H9 (cell line): ENCODE data around the gene NEUROD1. TPM values are rescaled to one million over a fixed set of nuclear protein-coding genes. Genes with fewer than 3 reads are reported as not detected.

Source experiments
- DNase-seq: peaks from one replicate; pipeline ENCODE4 v3.0.0-alpha.2; 2017
- H2AFZ ChIP-seq: one replicate; pipeline ENCODE4 v1.6.1; 2013; ENCODE audit warnings: mild to moderate bottlenecking, low read length, control low read depth, moderate library complexity
- H2AK5ac ChIP-seq: 2 replicates; pipeline ENCODE4 v1.6.1; 2013; ENCODE audit warnings: low read length, control low read depth, mixed read lengths; ENCODE audit not compliant: insufficient read length
- H2BK120ac ChIP-seq: one replicate; pipeline ENCODE4 v1.6.1; 2013; ENCODE audit warnings: low read depth, mild to moderate bottlenecking, low read length, control low read depth, inconsistent platforms; ENCODE audit not compliant: poor library complexity, severe bottlenecking
- H2BK12ac ChIP-seq: 2 replicates; pipeline ENCODE4 v1.6.1; 2013; ENCODE audit warnings: low read length, control low read depth, mixed read lengths, low read depth; ENCODE audit not compliant: insufficient read length
- H2BK15ac ChIP-seq: 2 replicates; pipeline ENCODE4 v1.6.1; 2013; ENCODE audit warnings: low read depth, low read length, control low read depth
- H2BK20ac ChIP-seq: one replicate; pipeline ENCODE4 v1.6.1; 2013; ENCODE audit warnings: low read depth, mild to moderate bottlenecking, low read length, control low read depth, inconsistent platforms; ENCODE audit not compliant: poor library complexity, severe bottlenecking
- H2BK5ac ChIP-seq: 2 replicates; pipeline ENCODE4 v1.6.1; 2013; ENCODE audit warnings: low read length, control low read depth, mixed read lengths; ENCODE audit not compliant: insufficient read length
- H3K14ac ChIP-seq: 2 replicates; pipeline ENCODE4 v1.6.1; 2013; ENCODE audit warnings: low read length, control low read depth; ENCODE audit not compliant: insufficient read depth
- H3K18ac ChIP-seq: 2 replicates; pipeline ENCODE4 v1.6.1; 2013; ENCODE audit warnings: low read depth, mild to moderate bottlenecking, mixed read lengths, low read length, control low read depth; ENCODE audit not compliant: insufficient read length
- H3K23ac ChIP-seq: 2 replicates; pipeline ENCODE4 v1.6.1; 2013; ENCODE audit warnings: low read length, control low read depth, mixed read lengths, low read depth; ENCODE audit not compliant: insufficient read length
- H3K23me2 ChIP-seq: 2 replicates; pipeline ENCODE4 v1.6.1; 2013; ENCODE audit warnings: low read depth, mild to moderate bottlenecking, mixed read lengths, low read length, control low read depth; ENCODE audit not compliant: insufficient read length, poor library complexity, severe bottlenecking
- H3K27ac ChIP-seq: 2 replicates; pipeline ENCODE4 v1.5.1; 2013; ENCODE audit warnings: low read length, control low read depth, mixed read lengths, low read depth; ENCODE audit not compliant: insufficient read length
- H3K27me3 ChIP-seq: 2 replicates; pipeline ENCODE4 v1.6.1; 2013; ENCODE audit warnings: low read length, control low read depth, inconsistent platforms; ENCODE audit not compliant: insufficient read depth
- H3K4ac ChIP-seq: 2 replicates; pipeline ENCODE4 v1.6.1; 2013; ENCODE audit warnings: low read depth, mild to moderate bottlenecking, control low read depth, inconsistent platforms, low read length, moderate library complexity
- H3K4me1 ChIP-seq: 2 replicates; pipeline ENCODE4 v1.6.1; 2013; ENCODE audit warnings: low read length, control low read depth, inconsistent platforms; ENCODE audit not compliant: insufficient read depth
- H3K4me2 ChIP-seq: 2 replicates; pipeline ENCODE4 v1.6.1; 2013; ENCODE audit warnings: low read length, control low read depth, mixed read lengths; ENCODE audit not compliant: insufficient read length, insufficient read depth
- H3K56ac ChIP-seq: 2 replicates; pipeline ENCODE4 v1.6.1; 2013; ENCODE audit warnings: low read depth, mild to moderate bottlenecking, mixed read lengths, low read length, control low read depth; ENCODE audit not compliant: insufficient read length
- H3K79me1 ChIP-seq: 2 replicates; pipeline ENCODE4 v1.6.1; 2013; ENCODE audit warnings: low read depth, mild to moderate bottlenecking, moderate library complexity, low read length, control low read depth, inconsistent platforms; ENCODE audit not compliant: insufficient read depth, poor library complexity, severe bottlenecking
- H3K79me2 ChIP-seq: 2 replicates; pipeline ENCODE4 v1.6.1; 2013; ENCODE audit warnings: low read length, control low read depth, inconsistent platforms; ENCODE audit not compliant: insufficient read depth
- H3K9ac ChIP-seq: 2 replicates; pipeline ENCODE4 v1.6.1; 2013; ENCODE audit warnings: low read length, control low read depth, mixed read lengths; ENCODE audit not compliant: insufficient read length; ENCODE audit errors: extremely low read depth
- H3K9me3 ChIP-seq: one replicate; pipeline ENCODE4 v1.6.1; 2013; ENCODE audit warnings: low read depth, low read length, inconsistent platforms; ENCODE audit not compliant: control insufficient read depth
- H3T11ph ChIP-seq: one replicate; pipeline ENCODE4 v1.6.1; 2013; ENCODE audit warnings: mild to moderate bottlenecking, low read length, control low read depth, inconsistent platforms
- H4K20me1 ChIP-seq: one replicate; pipeline ENCODE4 v1.6.1; 2013; ENCODE audit not compliant: control insufficient read depth, insufficient read length, insufficient read depth
- H4K5ac ChIP-seq: 2 replicates; pipeline ENCODE4 v1.6.1; 2013; ENCODE audit warnings: low read depth, mild to moderate bottlenecking, mixed read lengths, low read length, control low read depth; ENCODE audit not compliant: insufficient read length
- H4K8ac ChIP-seq: replicated peaks from 2 replicates; pipeline ENCODE4 v1.6.1; 2013; ENCODE audit warnings: low read length, control low read depth, mixed read lengths, low read depth; ENCODE audit not compliant: insufficient read length
- H4K91ac ChIP-seq: 2 replicates; pipeline ENCODE4 v1.6.1; 2013; ENCODE audit warnings: low read depth, mild to moderate bottlenecking, moderate library complexity, mixed read lengths, low read length, control low read depth; ENCODE audit not compliant: insufficient read length
- H3K27ac Mint-ChIP-seq, 3 experiments: 2 replicates in 2 of 3; 3 replicates in 1 of 3; pipeline ENCODE4 v1.8.0; 2020 to 2021; ENCODE audit warnings: mixed read lengths in 3 of 3, mild to moderate bottlenecking in 1 of 3, moderate library complexity in 1 of 3
- H3K27me3 Mint-ChIP-seq: 2 replicates; pipeline ENCODE4 v1.8.0; 2021; ENCODE audit warnings: low read depth, mild to moderate bottlenecking, moderate library complexity, mixed read lengths
- H3K36me3 Mint-ChIP-seq, 3 experiments: 2 replicates in 2 of 3; 3 replicates in 1 of 3; pipeline ENCODE4 v1.8.0; 2020 to 2021; ENCODE audit warnings: low read depth in 3 of 3, mixed read lengths in 3 of 3; ENCODE audit not compliant: insufficient read depth in 1 of 3
- H3K4me1 Mint-ChIP-seq, 2 experiments: 2 replicates each; pipeline ENCODE4 v1.8.0; 2020; ENCODE audit warnings: mixed read lengths in 2 of 2
- H3K4me3 Mint-ChIP-seq, 2 experiments: 2 replicates in 1 of 2; 3 replicates in 1 of 2; pipeline ENCODE4 v1.8.0; 2020 to 2021; ENCODE audit warnings: mild to moderate bottlenecking in 2 of 2, mixed read lengths in 2 of 2, moderate library complexity in 1 of 2
- H3K9me3 Mint-ChIP-seq, 2 experiments: 2 replicates in 1 of 2; 3 replicates in 1 of 2; pipeline ENCODE4 v1.8.0; 2020; ENCODE audit warnings: mild to moderate bottlenecking in 2 of 2, mixed read lengths in 2 of 2, moderate library complexity in 1 of 2
- CTCF ChIP-seq: fragments of 200-600 bp; sonication (generic); conservative IDR thresholded peaks from 3 replicates; pipeline ENCODE4 v1.8.0; 2021; ENCODE audit warnings: antibody characterized with exemption, mild to moderate bottlenecking
- WGBS: extraction: QIAGEN DNeasy Blood & Tissue Kit; methylation state at CpG from one replicate; pipeline ENCODE4 v1.1.7; 2013; ENCODE audit warnings: missing lambda C conversion rate, low lambda C conversion rate, mixed read lengths; ENCODE audit not compliant: insufficient read length; ENCODE audit errors: extremely low coverage; 5-methylcytosine and 5-hydroxymethylcytosine counted together
- total RNA-seq: library from RNA; stranded (reverse); gene quantifications from 2 replicates; pipeline ENCODE4 v1.2.1, GENCODE V29; 2021

NEUROD1 gene
- total RNA-seq, 1 experiment from 2014 or later: not detected

DNA sequence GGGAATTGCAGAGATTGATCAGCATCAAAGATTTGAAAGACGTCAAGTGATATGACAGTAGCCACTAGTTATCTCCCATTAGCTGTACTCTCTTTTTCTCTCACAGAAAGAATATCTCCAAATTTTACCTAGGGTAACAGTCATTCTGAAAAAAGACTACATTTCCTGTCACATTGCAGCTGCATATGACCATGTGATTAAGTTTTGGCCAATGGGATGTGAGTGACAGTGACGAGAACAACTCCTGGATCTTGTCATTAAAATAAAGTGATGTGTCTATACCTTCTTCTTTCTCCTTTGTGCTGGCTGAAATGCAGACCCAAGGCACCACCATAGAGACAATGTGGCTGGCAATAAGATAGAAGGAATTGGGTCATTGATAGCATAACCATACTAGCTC, 10.5 kb upstream of the NEUROD1 start:
- no peaks in the 10 kb centered on the region for H3K9me3 ChIP-seq
- H3K27ac ChIP-seq: no peak overlapping the region
- H2BK20ac ChIP-seq: no peak overlapping the region
- H3K23me2 ChIP-seq: no peaks in the 10 kb centered on the region
- H3K4me2 ChIP-seq: no peak overlapping the region
- H3K79me2 ChIP-seq: no peaks in the 10 kb centered on the region
- no peak overlapping the region for H3T11ph ChIP-seq
- H3K4ac ChIP-seq: no peak overlapping the region
- no peak overlapping the region for H4K91ac ChIP-seq
- no peaks in the 10 kb centered on the region for H4K20me1 ChIP-seq
- H4K5ac ChIP-seq: no peak overlapping the region
- no peak overlapping the region for H3K14ac ChIP-seq
- H2BK15ac ChIP-seq: no peak overlapping the region
- H3K4me1 Mint-ChIP-seq: no peaks in the 10 kb centered on the region; a peak in 1 of 4 replicates
- H2BK5ac ChIP-seq: no peak overlapping the region
- peaks cover 7% of the 10 kb centered on the region; the same call in 1 of the 2 replicates for H3K27me3 ChIP-seq
- DNase-seq: no peak
- no peaks in the 10 kb centered on the region for H3K36me3 Mint-ChIP-seq
- H3K18ac ChIP-seq: no peak overlapping the region
- H4K8ac ChIP-seq: no peak overlapping the region
- H3K56ac ChIP-seq: no peak overlapping the region
- no peak overlapping the region for H2AFZ ChIP-seq
- WGBS: no CpG with 5 or more reads among the region's 2 CpGs
- no peak overlapping the region for H3K4me3 Mint-ChIP-seq
- H3K9me3 Mint-ChIP-seq: no peaks in the 10 kb centered on the region; a peak in 2 of 5 replicates
- H3K27ac Mint-ChIP-seq: no peak overlapping the region
- H2BK12ac ChIP-seq: no peak overlapping the region
- no peak overlapping the region for H3K23ac ChIP-seq
- H3K27me3 Mint-ChIP-seq: peaks cover 87% of the 10 kb centered on the region
- no peak overlapping the region for H3K9ac ChIP-seq
- no peaks in the 10 kb centered on the region for H3K4me1 ChIP-seq
- no peak for TF ChIP-seq CTCF
- H3K79me1 ChIP-seq: no peaks in the 10 kb centered on the region
- H2AK5ac ChIP-seq: no peak overlapping the region
- H2BK120ac ChIP-seq: no peak overlapping the region
